Measurements from ENCODE around the gene QKI. TPM values are rescaled to one million over a fixed set of nuclear protein-coding genes. Genes with fewer than 3 reads are reported as not detected.

Gene QKI
- total RNA-seq, 1 experiment from 2014 or later = 64.3 TPM

DNA sequence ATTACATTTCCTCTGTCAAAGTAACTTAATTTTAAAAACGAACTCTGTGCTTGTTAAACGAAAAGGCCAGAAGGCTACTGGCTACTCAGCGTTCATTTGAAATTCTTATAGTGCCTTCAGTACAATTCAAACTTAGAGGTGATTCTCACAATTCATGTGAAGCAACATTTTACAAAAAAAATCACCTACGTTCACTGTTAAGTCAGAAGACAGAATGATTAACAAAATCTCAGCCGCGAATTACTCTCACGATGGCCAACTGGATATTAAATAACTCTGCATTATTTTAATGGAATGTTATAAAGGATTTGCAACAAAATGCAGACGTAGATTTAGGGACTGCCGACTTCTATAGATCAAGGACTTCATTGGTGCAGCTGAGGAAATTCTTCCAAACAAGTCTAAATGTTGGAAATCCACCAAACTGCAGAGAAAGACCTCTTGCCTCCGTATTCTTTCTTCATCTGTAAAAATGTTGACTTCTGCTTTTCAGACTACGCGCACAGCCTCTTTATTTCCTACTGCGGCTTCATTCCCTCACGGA, 1.6 kb upstream of the QKI start:
- Histone ChIP-seq H3K27ac (ENCODE audit: low read length) (peak overlapping the region; percentile 72), H4K20me1 (ENCODE audit: low read length) (peaks cover 10% of the 10 kb centered on the region)

DNA sequence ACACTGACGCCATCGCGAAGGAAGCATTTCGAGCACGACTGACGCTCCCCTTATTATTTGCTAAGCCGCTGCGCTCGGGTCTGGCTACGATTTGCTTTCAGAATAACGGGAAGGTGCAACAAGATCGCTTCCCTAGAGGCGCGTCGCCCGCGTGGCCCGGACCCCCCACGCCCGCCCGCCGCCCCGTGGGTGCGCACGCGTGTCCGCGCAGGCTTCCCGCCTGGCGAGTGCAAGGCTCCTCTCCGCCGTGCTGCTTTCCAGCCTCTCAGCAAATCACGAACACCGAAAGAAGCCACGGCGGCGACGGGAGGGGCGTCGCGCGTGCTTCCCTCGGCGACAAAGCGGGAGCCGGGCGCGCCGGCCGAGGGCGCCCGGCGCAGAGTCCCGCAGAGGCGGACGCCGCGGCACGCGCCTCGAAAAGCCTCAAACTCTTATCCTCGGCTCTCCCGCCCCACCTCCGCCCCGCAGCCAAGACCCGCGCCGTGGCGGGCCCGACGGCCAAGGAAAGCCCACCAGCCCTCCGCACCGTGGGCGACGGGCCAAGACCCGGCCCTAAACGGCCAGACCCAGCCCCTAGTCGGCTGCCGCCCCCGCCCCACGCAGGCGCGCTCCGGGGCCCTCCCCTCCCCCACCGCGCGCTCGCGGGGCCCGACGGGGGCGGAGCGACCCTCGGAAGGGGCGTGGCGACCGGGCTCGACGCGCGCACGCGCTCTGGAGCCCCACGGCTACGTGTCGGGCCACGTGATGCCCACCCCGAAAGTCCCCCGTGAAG, 987 bp upstream of the QKI start:
- peak; percentile 85 for TF ChIP-seq EZH2phosphoT487 (IDR thresholded peaks at IDR 0.05; ENCODE audit: borderline replicate concordance, low read length)
- no peak for TF ChIP-seq EZH2 (IDR thresholded peaks at IDR 0.05; ENCODE audit: low read length, unreplicated experiment)
- H3K79me2 ChIP-seq (ENCODE audit: low read length) = peaks cover 50% of the 10 kb centered on the region

More for the DNA sequence above, 1.6 kb upstream of the QKI start:
- Histone ChIP-seq H3K9me2 (replicated peaks; ENCODE audit: low read length) (no peaks in the 10 kb centered on the region), H2AFZ (ENCODE audit: low read length) (peak overlapping the region; percentile 75), H3F3A (ENCODE audit: low read length, unreplicated experiment) (no peaks in the 10 kb centered on the region), H3K4me3 (ENCODE audit: low read length) (peak overlapping the region; percentile 74), H3K27me3 (ENCODE audit: low read length) (no peaks in the 10 kb centered on the region), H3K36me3 (ENCODE audit: low read depth, low read length) (no peaks in the 10 kb centered on the region), H3K4me2 (ENCODE audit: low read length) (peak overlapping the region; percentile 87), H3K4me1 (ENCODE audit: insufficient read depth, low read length) (peaks cover 5% of the 10 kb centered on the region; the same call in 1 of the 2 replicates), H3K79me2 (ENCODE audit: low read length) (peaks cover 43% of the 10 kb centered on the region), H3K9ac (ENCODE audit: low read length) (peak overlapping the region; percentile 82), H3K9me3 (ENCODE audit: low read length) (no peaks in the 10 kb centered on the region)
- DNase-seq (no peak), ATAC-seq (no peak)
- intact Hi-C loops (cut with micrococcal nuclease) = loop anchor here (1.0 to 10.0 kb wide), 3 partner anchors 21 to 558 kb away; no protein-coding TSS in a partner anchor
- ChIA-PET POLR2A (ENCODE audit: unreplicated experiment) (interaction anchor here (0.6 kb wide), 1 partner anchor 234 kb away, joined by 10 read pairs; no protein-coding TSS in a partner anchor), CTCF (no interaction called here)
- TF ChIP-seq CTCF (conservative IDR thresholded peaks at IDR 0.05; ENCODE audit: low read depth, low read length) (no peak), EZH2phosphoT487 (IDR thresholded peaks at IDR 0.05; ENCODE audit: borderline replicate concordance, low read length) (no peak), EZH2 (IDR thresholded peaks at IDR 0.05; ENCODE audit: low read length, unreplicated experiment) (no peak)
- TSS peak; percentile 83 for BruUV-seq (replicated peaks)

DNA sequence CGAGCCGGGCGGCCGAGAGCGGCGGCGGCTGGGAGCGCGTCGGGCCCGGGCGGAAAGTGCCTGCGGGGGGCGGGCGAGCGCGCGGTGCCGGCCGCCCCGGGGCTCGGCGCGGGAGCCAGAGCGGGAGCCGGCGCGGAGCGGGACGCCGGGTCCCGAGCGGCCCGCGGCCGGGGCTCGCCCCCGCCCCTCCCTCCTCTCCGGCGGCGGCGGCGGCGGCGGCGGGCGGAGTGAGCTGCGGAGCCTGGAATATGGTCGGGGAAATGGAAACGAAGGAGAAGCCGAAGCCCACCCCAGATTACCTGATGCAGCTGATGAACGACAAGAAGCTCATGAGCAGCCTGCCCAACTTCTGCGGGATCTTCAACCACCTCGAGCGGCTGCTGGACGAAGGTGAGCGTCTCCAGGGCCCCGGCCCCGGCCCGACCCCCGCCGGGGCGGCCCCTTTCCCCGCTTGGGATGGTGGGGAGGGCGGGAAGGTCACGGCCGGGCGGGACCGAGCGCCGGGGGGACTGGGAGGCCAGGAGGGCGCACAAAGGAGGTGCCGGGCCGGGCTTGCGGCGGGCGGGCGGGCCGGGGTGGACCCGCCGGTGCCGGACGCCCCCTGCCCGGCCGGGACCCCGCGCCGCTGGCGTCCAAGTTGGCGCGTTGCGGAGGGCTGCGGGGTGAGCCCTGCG, 565 bp downstream of the QKI start:
- Histone ChIP-seq H4K20me1 (ENCODE audit: low read length) (peaks cover 30% of the 10 kb centered on the region), H3K4me2 (ENCODE audit: low read length) (peak overlapping the region; percentile 84), H3K9me3 (ENCODE audit: low read length) (no peaks in the 10 kb centered on the region), H3K79me2 (ENCODE audit: low read length) (peaks cover 65% of the 10 kb centered on the region), H2AFZ (ENCODE audit: low read length) (no peak overlapping the region), H3F3A (ENCODE audit: low read length, unreplicated experiment) (no peaks in the 10 kb centered on the region), H3K4me3 (ENCODE audit: low read length) (peak overlapping the region; percentile 88), H3K9me2 (replicated peaks; ENCODE audit: low read length) (no peaks in the 10 kb centered on the region), H3K9ac (ENCODE audit: low read length) (peak overlapping the region; percentile 91), H3K36me3 (ENCODE audit: low read depth, low read length) (no peaks in the 10 kb centered on the region), H3K27ac (ENCODE audit: low read length) (peak overlapping the region; percentile 32; the same call in 1 of the 2 replicates), H3K27me3 (ENCODE audit: low read length) (no peaks in the 10 kb centered on the region), H3K4me1 (ENCODE audit: insufficient read depth, low read length) (peaks cover 25% of the 10 kb centered on the region)
- intact Hi-C loops (cut with micrococcal nuclease) = loop anchor here (10.0 kb wide), 1 partner anchor 560 kb away; no protein-coding TSS in a partner anchor
- peak; percentile 0; the same call in 1 of the 2 replicates for ATAC-seq
- TF ChIP-seq CTCF (conservative IDR thresholded peaks at IDR 0.05; ENCODE audit: low read depth, low read length) (no peak), EZH2phosphoT487 (IDR thresholded peaks at IDR 0.05; ENCODE audit: borderline replicate concordance, low read length) (no peak), EZH2 (IDR thresholded peaks at IDR 0.05; ENCODE audit: low read length, unreplicated experiment) (no peak)
- CTCF ChIA-PET = no interaction called here
- no peak for DNase-seq
- POLR2A ChIA-PET (ENCODE audit: unreplicated experiment) = no interaction called here
- BruUV-seq (replicated peaks) = no TSS peak

More for the DNA sequence above, 987 bp upstream of the QKI start:
- BruUV-seq (replicated peaks) = no TSS peak
- Histone ChIP-seq H3K4me1 (ENCODE audit: insufficient read depth, low read length) (peaks cover 9% of the 10 kb centered on the region; the same call in 1 of the 2 replicates), H3K36me3 (ENCODE audit: low read depth, low read length) (no peaks in the 10 kb centered on the region), H3K9me3 (ENCODE audit: low read length) (no peaks in the 10 kb centered on the region), H3K9me2 (replicated peaks; ENCODE audit: low read length) (no peaks in the 10 kb centered on the region), H3K27me3 (ENCODE audit: low read length) (no peaks in the 10 kb centered on the region), H3K9ac (ENCODE audit: low read length) (peak overlapping the region; percentile 82), H3F3A (ENCODE audit: low read length, unreplicated experiment) (no peaks in the 10 kb centered on the region), H4K20me1 (ENCODE audit: low read length) (peaks cover 14% of the 10 kb centered on the region), H3K4me3 (ENCODE audit: low read length) (peak overlapping the region; percentile 74), H3K27ac (ENCODE audit: low read length) (peak overlapping the region; percentile 72), H2AFZ (ENCODE audit: low read length) (peak overlapping the region; percentile 75), H3K4me2 (ENCODE audit: low read length) (peak overlapping the region; percentile 87)
- intact Hi-C loops (cut with micrococcal nuclease) = loop anchor here (1.0 to 10.0 kb wide), 3 partner anchors 21 to 559 kb away; no protein-coding TSS in a partner anchor
- POLR2A ChIA-PET (ENCODE audit: unreplicated experiment) = no interaction called here
- DNase-seq = peak; percentile 80
- peak; percentile 57 for ATAC-seq
- CTCF ChIA-PET = no interaction called here

Measured in PC-3 (cell line).